ENCODE data around the gene ATP9B.

ATP9B gene

DNA sequence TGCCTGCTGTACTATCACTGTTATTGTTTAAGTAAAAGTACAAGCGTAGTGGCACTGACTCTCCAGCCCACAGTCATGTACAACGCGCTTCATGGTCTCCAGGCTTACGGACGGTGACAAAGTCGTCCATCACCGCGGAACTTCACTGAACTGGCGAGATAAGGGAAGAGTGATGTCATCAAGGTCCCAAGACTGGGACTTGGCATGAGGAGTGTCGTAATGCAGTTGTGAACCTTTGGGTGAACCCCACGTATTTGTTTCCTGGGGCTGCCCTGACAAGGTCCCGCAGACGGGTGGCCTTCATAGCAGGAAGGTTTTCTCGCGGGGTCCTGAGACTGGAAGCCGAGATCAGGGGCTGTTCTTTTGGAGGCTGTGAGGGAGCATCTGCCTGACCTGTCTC, 343.8 kb downstream of the ATP9B start:
- no peak for DNase-seq (ENCODE audit: low spot score)

DNA sequence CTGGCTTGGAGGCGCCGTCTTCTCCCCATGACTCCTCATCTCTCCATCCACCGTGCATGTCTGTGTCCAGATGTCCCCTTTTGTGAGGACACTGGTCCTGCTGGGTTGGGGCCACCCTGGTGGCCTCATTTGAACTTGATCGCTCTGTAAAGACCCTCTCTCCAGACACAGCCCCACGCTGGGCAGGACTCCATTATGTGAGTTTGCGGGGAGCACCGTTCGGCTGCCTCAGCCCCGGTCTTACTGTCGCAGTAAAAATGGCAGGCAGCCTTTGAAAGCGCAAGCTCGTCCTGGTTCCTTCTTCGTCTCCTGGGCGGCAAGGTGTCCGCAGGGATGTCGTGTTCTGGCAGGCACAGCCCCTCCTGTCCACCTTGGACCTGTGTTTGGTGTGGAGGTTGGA, 344.2 kb downstream of the ATP9B start:
- no peak for DNase-seq (ENCODE audit: low spot score)

DNA sequence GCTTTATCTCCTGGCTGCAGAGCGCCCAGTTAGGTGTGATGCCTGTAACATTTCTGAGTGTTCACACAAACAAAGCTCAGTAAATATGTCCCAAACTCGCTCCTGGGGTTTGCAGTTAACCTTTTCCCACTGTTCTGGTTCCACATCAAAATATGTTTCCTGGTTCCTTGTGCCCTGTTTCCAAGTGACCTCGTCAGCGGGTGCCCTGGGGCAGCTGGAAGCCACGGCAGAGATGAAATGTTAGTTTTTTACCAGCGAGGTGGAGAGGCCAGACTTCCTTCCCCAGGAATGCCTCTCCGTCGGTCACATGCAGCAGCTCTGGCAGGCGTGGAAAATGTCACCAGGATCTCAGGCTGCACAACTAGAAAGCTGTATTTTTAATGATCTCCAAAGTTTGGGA, 344.7 kb downstream of the ATP9B start:
- DNase-seq (ENCODE audit: low spot score): no peak

DNA sequence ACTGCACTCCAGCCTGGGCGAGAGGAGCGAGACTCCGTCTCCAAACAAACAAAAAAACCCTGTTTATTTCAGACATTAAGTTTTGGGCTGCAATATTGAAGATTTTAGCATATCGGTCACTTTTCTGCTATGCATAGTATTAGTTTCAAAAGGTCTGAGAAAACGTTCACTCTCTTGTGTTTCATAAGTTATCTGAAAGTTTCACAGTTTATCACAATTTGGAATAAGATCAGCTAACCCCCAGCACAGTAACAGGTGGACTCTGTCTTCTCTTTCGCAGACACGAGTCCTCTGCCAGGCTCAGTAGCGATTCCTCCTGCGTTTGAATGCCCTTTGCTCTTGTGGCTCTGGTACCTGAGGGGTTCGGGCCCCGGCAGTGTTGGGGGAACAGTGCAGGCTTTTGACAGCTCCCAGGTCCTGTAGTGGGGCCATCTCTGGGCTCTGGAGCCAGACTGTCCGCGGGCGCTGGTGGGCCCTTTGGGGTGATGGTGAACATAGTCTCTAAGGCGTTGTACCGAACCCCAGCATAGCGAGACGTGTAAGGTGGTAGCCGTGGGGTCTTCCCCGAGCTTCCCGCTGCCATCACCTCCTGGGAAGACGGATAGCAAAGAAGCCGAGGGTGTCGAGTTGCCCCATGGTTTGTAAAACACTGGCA, 347.0 kb downstream of the ATP9B start:
- DNase-seq (ENCODE audit: low spot score): no peak

DNA sequence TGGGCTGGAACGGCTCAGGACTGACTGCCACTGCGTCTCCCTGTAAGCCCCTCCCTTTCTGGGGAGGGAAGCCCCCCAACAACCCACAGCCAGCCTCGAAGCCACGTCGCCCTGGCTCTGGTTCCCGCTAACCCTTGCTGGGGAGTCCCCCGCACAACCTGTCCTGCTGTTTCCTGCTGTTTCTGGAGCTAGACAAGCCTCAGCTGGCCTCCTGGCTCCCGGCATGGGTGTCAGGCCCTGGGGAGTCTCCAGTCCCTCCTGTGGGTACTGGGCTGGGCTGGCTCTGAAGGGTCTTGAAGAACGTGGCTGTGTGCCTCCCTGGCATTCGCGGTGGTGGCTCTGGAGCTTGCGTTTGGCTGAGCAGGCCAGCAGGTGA, 347.5 kb downstream of the ATP9B start:
- no peak for DNase-seq (ENCODE audit: low spot score)

DNA sequence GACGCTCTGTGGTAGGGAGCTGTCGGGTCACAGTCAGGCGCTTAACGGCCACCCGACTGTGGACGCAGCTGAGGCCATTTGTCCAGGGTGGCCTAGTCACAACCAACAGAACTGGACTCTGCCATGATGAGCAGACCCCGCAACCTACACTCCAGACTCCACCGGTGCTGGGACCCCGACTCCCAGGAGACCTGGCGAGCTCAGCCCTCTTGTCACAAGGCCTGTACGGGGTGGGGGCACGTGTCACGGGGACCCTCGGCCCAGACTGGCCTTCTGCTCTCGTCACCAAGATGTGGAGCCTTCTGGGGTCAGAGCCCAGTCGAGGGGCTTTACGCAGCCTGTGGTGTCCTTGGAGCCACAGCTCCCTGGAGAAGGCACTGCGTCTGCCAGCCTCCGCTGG, 349.0 kb downstream of the ATP9B start:
- no peak for DNase-seq (ENCODE audit: low spot score)

DNA sequence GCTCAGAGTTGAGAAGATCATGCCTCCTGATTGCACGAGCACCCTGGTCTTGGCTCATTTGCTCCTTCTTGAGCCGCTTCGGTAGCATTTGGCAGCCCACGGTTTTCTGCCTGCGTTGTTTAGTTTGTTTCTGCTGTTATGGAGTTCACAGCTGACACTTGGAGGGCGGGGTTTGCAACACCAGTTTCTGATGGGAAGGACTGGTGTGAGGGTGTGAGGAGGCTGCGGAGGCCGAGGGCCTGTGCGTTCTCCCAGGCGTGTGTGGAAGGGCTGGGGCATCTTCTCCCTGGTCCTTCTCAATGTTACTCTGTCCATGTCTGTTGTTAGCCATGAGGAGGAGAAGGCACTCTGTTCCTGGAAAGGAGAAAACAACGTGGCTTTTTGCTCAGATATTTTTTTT, 349.4 kb downstream of the ATP9B start:
- no peak for DNase-seq (ENCODE audit: low spot score)

DNA sequence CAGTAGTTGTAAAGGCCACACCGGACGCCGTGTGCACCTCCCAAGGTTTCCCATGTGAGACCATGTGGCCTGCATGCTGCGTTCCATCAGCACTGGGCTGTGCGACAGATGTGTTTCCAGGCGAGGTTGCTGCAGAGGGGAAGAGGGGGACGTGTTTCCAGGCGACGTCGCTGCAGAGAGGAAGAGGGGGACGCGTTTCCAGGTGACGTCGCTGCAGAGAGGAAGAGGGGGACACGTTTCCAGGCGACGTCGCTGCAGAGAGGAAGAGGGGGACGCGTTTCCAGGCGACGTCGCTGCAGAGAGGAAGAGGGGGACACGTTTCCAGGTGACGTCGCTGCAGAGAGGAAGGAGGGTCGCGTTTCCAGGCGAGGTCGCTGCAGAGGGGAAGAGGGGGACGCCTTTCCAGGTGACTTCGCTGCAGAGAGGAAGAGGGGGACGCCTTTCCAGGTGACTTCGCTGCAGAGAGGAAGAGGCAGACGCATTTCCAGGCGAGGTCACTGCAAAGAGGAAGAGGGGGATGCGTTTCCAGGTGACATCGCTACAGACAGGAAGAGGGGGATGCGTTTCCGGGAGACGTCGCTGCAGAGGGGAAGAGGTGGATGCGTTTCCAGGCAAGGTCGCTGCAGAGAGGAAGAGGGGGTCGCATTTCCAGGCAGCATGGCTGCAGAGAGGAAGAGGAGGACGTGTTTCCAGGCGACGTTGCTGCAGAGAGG, 351.0 kb downstream of the ATP9B start:
- DNase-seq (ENCODE audit: low spot score): no peak

DNA sequence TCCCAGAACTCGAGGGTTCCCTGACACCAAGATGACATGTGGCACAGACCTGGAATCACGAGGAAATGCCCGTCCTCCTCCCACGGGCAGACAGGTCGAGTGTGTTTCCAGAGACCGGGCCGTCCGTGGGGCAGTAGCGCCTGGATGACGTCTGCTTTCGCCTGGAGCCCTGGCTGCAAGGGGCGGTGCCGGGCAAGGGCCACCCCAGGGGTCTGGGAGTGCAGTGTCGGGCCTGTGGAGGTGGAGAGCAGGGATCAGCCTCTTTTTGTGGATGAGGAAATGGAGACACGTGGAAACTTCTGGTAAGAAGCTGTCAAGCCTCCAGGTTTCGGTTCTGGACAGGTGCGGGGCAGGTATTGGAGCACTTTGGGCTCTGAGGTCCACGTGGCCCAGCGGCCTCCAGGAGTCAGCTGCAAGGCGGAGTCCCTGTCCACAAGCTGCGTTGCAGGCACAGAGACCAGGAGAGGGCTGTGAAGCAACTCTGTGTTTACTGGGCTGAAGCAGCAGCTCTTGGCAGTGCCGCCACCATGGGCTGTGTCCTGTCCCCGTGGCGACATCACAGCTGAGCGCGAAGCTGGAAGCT, 352.2 kb downstream of the ATP9B start:
- no peak for DNase-seq (ENCODE audit: low spot score)

DNA sequence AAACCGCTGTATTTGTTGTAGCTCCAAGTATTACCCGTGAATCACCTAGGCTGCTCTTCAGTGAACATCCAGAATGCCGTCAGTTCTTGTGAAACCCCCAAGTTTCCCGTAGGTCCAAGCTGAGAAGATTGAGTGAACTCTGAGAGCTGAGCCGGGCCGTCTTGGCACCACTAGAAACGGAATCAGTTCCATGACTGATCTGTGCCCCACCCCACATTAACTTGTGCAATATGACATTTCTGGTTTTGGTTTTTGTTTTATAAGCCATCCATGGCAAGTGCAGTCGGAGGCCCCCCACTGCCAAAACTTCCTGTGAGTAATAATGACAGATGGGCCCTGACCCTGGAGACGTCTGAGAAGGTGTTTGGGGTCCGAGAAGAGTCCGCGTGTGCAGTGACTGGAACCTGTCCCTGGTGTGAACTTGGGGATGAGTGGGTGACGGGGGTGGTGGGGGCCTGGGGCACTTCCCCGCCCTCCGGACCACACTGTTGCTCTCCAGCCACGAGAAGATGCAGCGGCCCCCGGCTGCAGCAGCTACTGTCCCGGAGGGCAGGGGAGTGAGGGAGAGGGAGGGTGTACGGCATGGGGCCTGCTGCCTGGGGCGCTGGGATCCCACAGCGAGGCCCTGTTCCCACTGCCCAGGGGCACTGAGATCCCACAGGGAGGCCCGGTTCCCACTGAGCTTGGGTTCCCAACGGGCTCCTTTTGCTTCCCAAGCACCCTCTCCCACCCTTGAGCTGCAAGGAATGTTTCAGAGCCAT, 353.0 kb downstream of the ATP9B start:
- DNase-seq (ENCODE audit: low spot score): no peak

DNA sequence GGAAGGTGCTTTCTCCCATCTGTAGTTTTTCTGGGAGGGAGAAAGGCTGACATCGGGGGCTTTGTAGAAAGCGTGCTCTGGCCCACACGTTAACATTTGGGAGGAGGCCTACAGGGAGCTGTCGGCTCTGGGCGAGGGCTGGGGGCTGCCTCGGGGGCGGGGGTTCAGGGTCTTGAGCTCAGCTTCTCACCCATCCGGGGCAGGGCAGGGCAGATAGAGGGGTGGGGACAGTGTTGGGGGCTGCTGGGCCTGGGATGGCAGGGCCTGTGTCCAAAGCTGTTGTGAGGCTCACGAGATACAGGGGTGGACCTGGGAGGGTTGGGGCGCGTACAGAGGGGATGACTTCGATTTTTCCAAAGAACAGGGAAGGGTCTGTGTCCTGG, 353.6 kb downstream of the ATP9B start:
- DNase-seq (ENCODE audit: low spot score): no peak

DNA sequence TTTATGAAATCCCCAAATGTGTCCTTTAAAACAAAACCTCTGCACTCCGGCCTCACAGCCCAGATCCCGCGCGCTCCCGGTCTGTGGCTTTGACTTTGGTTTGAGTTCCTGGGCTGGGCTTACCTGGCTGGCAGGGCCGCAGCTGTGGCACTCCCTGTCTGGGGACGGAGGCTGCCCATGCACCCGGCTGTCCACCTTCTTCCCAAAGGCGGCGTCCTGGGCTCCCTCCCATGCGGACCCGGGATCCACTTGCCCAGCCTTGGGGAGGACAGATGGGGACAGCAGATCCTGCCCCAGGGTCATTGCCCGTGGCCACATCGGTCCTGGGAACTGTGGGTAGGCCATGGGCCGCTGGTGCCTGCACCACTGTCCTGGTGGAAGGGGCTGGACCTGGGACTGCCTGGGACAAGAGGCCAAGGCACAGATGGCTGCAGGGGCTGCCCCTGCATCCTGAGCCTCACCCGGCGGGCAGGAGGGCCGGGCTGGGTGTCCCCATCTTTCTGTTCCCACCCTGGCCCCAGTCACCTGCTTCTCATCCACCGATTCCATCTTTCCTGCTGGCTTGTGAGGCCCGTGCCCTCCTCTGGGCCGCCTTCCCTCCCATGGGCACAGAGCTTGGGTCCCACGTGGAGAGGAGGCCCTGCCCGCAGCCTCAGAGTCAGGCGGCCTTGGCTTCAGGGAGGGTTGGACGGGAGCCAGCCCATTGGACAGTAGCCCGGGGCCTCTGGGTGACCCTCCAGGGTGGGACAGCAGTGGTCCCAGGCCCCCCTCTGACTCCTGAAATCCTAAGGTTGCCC, 354.2 kb downstream of the ATP9B start:
- no peak for DNase-seq (ENCODE audit: low spot score)

DNA sequence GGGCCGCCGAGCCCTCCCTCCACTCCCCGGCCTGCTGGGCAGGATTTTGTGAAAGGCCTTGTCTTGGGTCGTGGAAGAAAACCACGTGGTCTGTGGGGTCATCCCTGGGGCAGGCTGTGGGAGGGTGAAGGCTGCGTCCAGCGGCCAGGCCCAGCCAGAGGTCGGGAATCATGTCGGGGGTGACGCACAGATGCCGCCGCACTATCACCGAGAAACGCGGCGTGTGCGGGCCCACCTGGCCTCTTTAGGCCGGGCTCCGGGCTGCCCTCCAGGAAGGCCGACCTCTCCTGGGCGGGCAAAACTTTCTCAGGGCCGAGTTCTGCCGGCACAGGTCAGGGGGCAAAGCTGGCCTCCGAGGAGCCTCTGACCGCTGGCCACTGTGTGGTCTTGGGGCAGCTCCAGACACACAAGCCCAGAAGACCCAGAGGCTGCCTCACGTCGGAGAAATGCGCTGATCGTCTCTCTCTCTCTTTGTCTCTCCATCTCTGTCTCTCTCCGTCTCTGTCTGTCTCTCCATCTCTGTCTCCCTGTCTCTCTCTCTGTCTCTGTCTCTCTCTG, 354.9 kb downstream of the ATP9B start:
- DNase-seq (ENCODE audit: low spot score): peak; percentile 27

DNA sequence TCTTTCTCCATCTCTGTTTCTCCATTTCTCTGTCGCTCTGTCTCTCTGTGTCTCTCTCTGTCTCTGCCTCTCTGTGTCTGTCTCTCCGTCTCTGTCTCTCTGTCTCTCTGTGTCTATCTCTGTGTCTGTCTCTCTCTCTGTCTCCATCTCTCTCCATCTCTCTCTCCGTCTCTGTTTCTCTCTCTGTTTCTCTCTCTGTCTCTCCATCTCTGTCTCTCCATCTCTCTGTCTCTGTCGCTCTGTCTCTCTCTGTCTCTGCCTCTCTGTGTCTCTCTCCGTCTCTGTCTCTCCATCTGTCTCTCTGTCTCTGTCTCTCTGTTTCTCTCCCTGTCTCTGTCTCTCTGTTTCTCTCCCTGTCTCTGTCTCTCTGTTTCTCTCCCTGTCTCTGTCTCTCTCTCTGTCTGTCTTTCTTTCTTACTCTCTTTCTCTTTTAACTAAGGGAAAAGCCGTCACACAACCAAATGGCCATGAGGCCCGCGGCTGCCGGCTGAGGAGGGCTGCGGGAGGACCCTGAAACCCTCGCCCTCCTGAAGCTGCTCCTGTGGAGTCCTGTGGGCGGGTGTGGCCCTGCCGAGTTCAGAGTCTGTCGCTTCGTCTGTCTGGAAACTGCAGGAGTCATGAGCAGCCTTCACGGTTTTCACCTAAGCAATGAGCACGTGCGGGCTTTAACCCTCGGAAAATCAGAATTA, 355.8 kb downstream of the ATP9B start:
- no peak for DNase-seq (ENCODE audit: low spot score)

DNA sequence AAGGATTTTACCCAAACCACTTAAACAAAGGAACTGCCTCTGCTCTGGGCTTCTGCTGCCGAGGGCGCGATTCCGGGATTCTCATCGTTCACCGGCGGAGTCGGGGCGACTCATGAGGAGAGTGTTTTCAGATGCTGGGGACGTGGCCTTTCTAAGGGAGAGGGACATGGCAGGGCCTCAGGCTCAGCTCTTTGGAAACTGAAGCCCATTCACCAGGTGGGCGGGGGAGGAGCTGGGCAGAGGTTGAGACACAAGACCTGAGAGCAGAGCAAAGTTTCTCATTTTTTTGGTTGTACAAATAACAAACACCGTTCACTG, 356.3 kb downstream of the ATP9B start:
- DNase-seq (ENCODE audit: low spot score): no peak

DNA sequence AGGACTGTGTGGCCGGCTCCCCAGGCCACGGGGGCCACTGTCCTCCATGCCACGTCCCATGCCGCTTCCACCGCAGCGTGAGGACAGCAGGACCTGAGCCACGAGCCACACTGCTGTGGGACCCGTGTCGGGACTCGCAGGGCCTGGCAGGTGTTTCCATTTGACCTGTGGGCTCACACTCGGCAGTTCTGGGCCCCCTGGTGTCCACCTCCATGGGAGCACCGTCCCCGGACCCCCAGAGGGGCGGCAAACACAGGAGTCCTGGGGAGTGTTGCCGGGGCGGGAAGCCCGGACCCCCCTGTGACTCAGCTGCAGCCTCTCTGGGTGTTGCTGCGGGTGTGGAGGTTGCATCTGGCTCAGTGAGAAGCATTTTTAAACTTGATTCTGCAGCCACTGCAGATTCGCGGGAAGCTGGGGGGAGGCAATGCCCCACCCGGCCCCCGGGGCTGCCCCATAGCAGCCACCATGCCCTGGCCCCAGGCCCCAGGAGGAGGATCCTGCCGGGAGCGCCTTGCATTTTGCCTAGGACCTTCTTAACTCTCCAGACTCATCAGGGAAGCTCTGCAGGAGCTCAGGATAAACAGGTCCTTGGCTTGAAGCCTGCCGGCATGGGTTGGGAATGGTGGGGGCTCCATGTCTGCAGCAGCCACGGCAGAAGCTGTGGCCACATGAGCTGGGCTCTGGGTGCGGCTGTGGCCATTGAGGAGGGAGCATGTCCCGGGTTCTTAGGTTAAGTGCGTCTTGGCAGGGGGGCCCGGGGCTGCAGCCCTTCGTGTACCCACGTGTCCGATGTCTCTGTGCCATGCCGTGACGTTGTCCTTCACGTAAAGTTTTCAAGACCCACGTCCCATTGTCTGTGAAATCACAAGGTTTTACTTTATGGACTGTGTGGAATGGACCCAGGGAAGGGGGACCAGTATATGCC, 357.4 kb downstream of the ATP9B start:
- DNase-seq (ENCODE audit: low spot score): no peak

DNA sequence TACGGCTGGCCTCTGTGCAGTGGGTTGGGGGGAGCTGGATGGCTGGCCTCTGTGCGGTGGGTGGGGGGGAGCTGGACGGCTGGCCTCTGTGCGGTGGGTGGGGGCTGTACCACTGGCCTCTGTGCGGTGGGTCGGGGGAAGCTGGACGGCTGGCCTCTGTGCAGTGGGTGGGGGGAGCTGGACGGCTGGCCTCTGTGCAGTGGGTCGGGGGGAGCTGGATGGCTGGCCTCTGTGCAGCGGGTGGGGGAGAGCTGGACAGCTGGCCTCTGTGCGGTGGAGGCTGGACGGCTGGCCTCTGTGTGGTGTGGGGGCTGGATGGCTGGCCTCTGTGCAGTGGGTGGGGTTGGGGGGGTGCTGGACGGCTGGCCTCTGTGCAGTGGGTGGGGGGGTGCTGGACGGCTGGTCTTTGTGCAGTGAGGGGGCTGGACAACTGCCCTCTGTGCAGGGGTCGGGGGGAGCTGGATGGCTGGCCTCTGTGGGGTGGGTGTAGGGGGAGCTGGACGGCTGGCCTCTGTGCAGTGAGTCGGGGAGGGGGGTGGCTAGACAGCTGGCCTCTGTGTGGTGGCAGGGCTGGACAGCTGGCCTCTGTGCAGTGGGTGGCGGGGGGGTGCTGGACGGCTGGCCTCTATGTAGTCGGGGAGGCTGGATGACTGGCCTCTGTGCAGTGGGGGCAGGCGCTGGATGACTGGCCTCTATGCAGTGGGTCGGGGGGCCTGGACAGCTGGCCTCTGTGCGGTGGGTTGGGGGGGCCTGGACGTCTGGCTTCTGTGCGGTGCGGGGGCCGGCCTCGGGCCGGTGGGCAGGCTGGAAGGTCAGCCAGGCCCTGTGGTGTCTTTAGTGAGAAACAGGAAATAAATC, 358.4 kb downstream of the ATP9B start:
- no peak for DNase-seq (ENCODE audit: low spot score)
